Stomach (tissue), 9 donors: ENCODE results near the gene EPB41L3. TPM values are rescaled to one million over a fixed set of nuclear protein-coding genes. Genes with fewer than 3 reads are reported as not detected.

Source experiments
- DNase-seq, 2 donors: peaks; one replicate each; pipeline versions ENCODE4 v3.0.0 to v3.0.0-alpha.2; 2013 to 2019
- H3K27ac ChIP-seq, 5 donors: fragments of 200-600 bp in 4 of 5; sonication (generic) in 4 of 5; one replicate each; pipeline ENCODE4 v1.5.1; 2013 to 2019; ENCODE audit warnings: mild to moderate bottlenecking in 1 of 5, moderate library complexity in 1 of 5
- H3K27me3 ChIP-seq, 3 donors: fragments of 200-600 bp; sonication (generic); one replicate each; pipeline ENCODE4 v1.5.1; 2017 to 2019; ENCODE audit warnings: mixed run types in 1 of 3
- H3K36me3 ChIP-seq, 4 donors: fragments of 200-600 bp; sonication (generic); 1 replicate in 3 of 4; 2 replicates in 1 of 4; pipeline ENCODE4 v1.5.1; 2016 to 2019
- H3K4me1 ChIP-seq, 4 donors: fragments of 200-600 bp; sonication (generic); one replicate each; pipeline ENCODE4 v1.5.1; 2016 to 2019
- H3K4me3 ChIP-seq, 4 donors: fragments of 200-600 bp; sonication (generic) in 3 of 4; one replicate each; pipeline ENCODE4 v1.5.1; 2016 to 2019; ENCODE audit warnings: mild to moderate bottlenecking in 1 of 4
- H3K9me3 ChIP-seq, 4 donors: fragments of 200-600 bp; sonication (generic); one replicate each; pipeline ENCODE4 v1.5.1; 2016 to 2019
- EP300 ChIP-seq: sonication (generic); formaldehyde crosslinking; IDR thresholded peaks from one replicate; pipeline ENCODE4 v1.6.1; 2017; ENCODE audit warnings: antibody characterized with exemption
- POLR2A ChIP-seq, 4 donors: fragments of 450-650 bp; IDR thresholded peaks; one replicate each; pipeline ENCODE4 v1.6.1; 2016; ENCODE audit warnings: antibody characterized with exemption in 4 of 4, control low read depth in 2 of 4, mild to moderate bottlenecking in 1 of 4, moderate library complexity in 1 of 4
- POLR2AphosphoS5 ChIP-seq, 3 donors: sonication (generic); formaldehyde crosslinking; IDR thresholded peaks; one replicate each; pipeline ENCODE4 v1.6.1; 2016; ENCODE audit warnings: antibody characterized with exemption in 3 of 3
- WGBS, 5 donors: extraction: QIAGEN DNeasy Blood & Tissue Kit in 3 of 5; methylation state at CpG; one replicate each; pipeline versions ENCODE4 v1.1.5 to v1.1.7; 2013 to 2018; 5-methylcytosine and 5-hydroxymethylcytosine counted together
- intact Hi-C: fragments of 100-400 bp; cut with DNase I; formaldehyde crosslinking; loops from one replicate; pipeline ENCODE4 v1.15.1; 2023; ENCODE audit warnings: low total_unique reads
- polyA plus RNA-seq, 3 donors: library from polyadenylated mRNA; stranded (reverse); fragments of 200-250 nt; gene quantifications; one replicate each; pipeline ENCODE4 v1.2.3, GENCODE V29; 2013
- total RNA-seq, 5 donors: library from RNA; depleted of rRNA; stranded (reverse); fragments of >200 nt; gene quantifications; one replicate each; pipeline versions ENCODE4 v1.1.0 to v1.2.3, GENCODE V29; 2014 to 2016
- TF ChIP-seq, protein P1 (sequence below), 7 experiments: fragments of 450-650 bp in 4 of 7; fragments of 200-600 bp in 3 of 7; sonication (generic) in 3 of 7; IDR thresholded peaks; one replicate each; pipeline ENCODE4 v1.5.1; 2016 to 2019; ENCODE audit warnings: antibody characterized with exemption in 7 of 7, control low read depth in 2 of 7, mild to moderate bottlenecking in 1 of 7
- donor health status: healthy with polysubstance abuse.
- donor health status: Bipolar disorder and iron deficiency.
- donor health status: healthy.

EPB41L3 gene
- total and polyA plus RNA-seq, 8 donors = 3.5 to 120 (median 11.9) TPM

DNA sequence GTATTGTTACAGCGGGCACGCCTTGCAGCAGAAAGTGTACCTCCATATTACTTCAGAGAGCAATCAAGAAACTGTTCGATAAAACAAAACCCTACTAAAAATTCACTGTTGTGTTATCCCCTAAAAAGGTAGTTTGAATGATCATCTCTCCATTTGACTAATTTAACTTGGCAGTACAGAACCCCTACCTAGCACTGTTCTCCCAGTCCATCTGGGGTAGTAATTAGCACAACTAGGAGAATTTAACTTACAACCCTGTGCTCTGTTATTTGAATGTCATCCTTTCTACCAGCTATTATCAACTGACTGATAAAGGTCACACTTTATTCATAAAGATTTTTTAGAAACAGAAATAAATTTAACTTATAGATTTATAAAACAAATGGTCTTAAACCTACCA lies 121.2 kb downstream of the EPB41L3 start:
- no peaks in the 10 kb centered on the region for H3K4me1 ChIP-seq
- H3K4me3 ChIP-seq = no peak overlapping the region
- DNase-seq = no peak
- WGBS, 5 donors = 91 to 99% (median 94%) methylated on average over 3 of the region's 3 CpGs
- no peak overlapping the region for H3K27ac ChIP-seq
- H3K9me3 ChIP-seq = no peaks in the 10 kb centered on the region
- intact Hi-C loops = no loop called here
- peaks cover 0 to 8% (median 0%) of the 10 kb centered on the region in 4 donors for H3K36me3 ChIP-seq
- TF ChIP-seq EP300 = no peak
- TF ChIP-seq, protein P1, sequence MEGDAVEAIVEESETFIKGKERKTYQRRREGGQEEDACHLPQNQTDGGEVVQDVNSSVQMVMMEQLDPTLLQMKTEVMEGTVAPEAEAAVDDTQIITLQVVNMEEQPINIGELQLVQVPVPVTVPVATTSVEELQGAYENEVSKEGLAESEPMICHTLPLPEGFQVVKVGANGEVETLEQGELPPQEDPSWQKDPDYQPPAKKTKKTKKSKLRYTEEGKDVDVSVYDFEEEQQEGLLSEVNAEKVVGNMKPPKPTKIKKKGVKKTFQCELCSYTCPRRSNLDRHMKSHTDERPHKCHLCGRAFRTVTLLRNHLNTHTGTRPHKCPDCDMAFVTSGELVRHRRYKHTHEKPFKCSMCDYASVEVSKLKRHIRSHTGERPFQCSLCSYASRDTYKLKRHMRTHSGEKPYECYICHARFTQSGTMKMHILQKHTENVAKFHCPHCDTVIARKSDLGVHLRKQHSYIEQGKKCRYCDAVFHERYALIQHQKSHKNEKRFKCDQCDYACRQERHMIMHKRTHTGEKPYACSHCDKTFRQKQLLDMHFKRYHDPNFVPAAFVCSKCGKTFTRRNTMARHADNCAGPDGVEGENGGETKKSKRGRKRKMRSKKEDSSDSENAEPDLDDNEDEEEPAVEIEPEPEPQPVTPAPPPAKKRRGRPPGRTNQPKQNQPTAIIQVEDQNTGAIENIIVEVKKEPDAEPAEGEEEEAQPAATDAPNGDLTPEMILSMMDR (IDR thresholded peaks at IDR 0.05) = no peak
- no peak for TF ChIP-seq POLR2AphosphoS5 (IDR thresholded peaks at IDR 0.05)
- no peak for TF ChIP-seq POLR2A (IDR thresholded peaks at IDR 0.05)
- H3K27me3 ChIP-seq = no peaks in the 10 kb centered on the region

DNA sequence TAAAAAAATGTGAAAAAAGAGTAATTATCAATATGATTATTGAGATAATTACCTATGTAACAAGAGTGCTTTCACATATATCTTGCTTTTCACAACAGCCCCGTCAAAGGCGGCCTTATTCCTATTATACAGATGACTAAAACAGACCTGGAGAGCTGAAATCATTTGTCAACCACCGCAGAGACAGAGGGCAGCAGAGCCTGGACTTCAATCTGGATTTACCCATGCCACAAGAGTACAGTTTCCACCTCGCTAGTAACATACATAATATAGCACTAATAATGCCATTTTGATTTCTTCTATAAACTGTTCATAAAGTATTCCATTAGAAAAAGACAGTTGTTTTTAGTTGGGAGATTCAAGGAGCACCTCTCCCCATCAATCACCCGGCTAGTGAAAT lies 121.8 kb downstream of the EPB41L3 start:
- Histone ChIP-seq H3K4me1 (no peaks in the 10 kb centered on the region), H3K27ac (no peak overlapping the region), H3K36me3 (peaks cover 0 to 8% (median 0%) of the 10 kb centered on the region in 4 donors), H3K27me3 (no peaks in the 10 kb centered on the region), H3K4me3 (no peak overlapping the region), H3K9me3 (no peaks in the 10 kb centered on the region)
- intact Hi-C loops = no loop called here
- TF ChIP-seq, protein P1 (IDR thresholded peaks at IDR 0.05) = no peak
- TF ChIP-seq POLR2A (IDR thresholded peaks at IDR 0.05) = no peak
- TF ChIP-seq EP300 = no peak
- TF ChIP-seq POLR2AphosphoS5 (IDR thresholded peaks at IDR 0.05) = no peak
- no peak for DNase-seq
- WGBS, 5 donors = 77 to 90% (median 85%) methylated on average over 5 of the region's 5 CpGs

- no peak for TF ChIP-seq POLR2AphosphoS5 (IDR thresholded peaks at IDR 0.05)
- TF ChIP-seq EP300 = no peak
- TF ChIP-seq POLR2A (IDR thresholded peaks at IDR 0.05) = no peak
- TF ChIP-seq, protein P1 (IDR thresholded peaks at IDR 0.05) = no peak
Measured at GRCh38 chr18:5420906-5421305, 122.9 kb downstream of the EPB41L3 start.

GRCh38 chr18:5419601-5420000 lies 124.2 kb downstream of the EPB41L3 start:
- H3K27ac ChIP-seq = no peak overlapping the region
- WGBS, 5 donors = 82 to 90% (median 83%) methylated on average over 9 of the region's 9 CpGs
- H3K27me3 ChIP-seq = no peaks in the 10 kb centered on the region
- no peaks in the 10 kb centered on the region for H3K4me1 ChIP-seq
- TF ChIP-seq POLR2AphosphoS5 (IDR thresholded peaks at IDR 0.05) = no peak
- TF ChIP-seq POLR2A (IDR thresholded peaks at IDR 0.05) = no peak
- TF ChIP-seq, protein P1 (IDR thresholded peaks at IDR 0.05) = no peak
- no peak for TF ChIP-seq EP300
- no peaks in the 10 kb centered on the region for H3K9me3 ChIP-seq
- peaks cover 0 to 8% (median 0%) of the 10 kb centered on the region in 4 donors for H3K36me3 ChIP-seq
- H3K4me3 ChIP-seq = no peak overlapping the region
- intact Hi-C loops = no loop called here
- DNase-seq = no peak

More at GRCh38 chr18:5420906-5421305, 122.9 kb downstream of the EPB41L3 start:
- Histone ChIP-seq H3K4me3 (no peak overlapping the region), H3K9me3 (no peaks in the 10 kb centered on the region), H3K27ac (no peak overlapping the region), H3K4me1 (no peaks in the 10 kb centered on the region), H3K36me3 (peaks cover 0 to 8% (median 0%) of the 10 kb centered on the region in 4 donors), H3K27me3 (no peaks in the 10 kb centered on the region)
- DNase-seq = no peak
- intact Hi-C loops = no loop called here
- WGBS, 5 donors = 72 to 81% (median 79%) methylated on average over 3 of the region's 3 CpGs
